ENCODE data around the gene MTNR1B. TPM values are rescaled to one million over a fixed set of nuclear protein-coding genes. Genes with fewer than 3 reads are reported as not detected.

Gene MTNR1B
- not detected in 2 replicates for total RNA-seq

GRCh38 chr11:92969634-92970347 lies at the start of gene MTNR1B:
Gene MTNR1B (plus strand): TSS chr11:92969651. CDS start chr11:92969726, 75 bp downstream.

Other genes starting within 250 kb of the MTNR1B start
- gene SLC36A4, start 228.3 kb downstream of the MTNR1B start, total RNA-seq, result 9.4 and 10.1 TPM in 2 replicates